Measurements from ENCODE around the gene PCDHB6.
"Not testable (repeated sequence)": the region's sequence is repeated elsewhere in the genome, so short reads cannot be mapped to it uniquely, and the experiment has no call there.

The PCDHB6 gene

DNA sequence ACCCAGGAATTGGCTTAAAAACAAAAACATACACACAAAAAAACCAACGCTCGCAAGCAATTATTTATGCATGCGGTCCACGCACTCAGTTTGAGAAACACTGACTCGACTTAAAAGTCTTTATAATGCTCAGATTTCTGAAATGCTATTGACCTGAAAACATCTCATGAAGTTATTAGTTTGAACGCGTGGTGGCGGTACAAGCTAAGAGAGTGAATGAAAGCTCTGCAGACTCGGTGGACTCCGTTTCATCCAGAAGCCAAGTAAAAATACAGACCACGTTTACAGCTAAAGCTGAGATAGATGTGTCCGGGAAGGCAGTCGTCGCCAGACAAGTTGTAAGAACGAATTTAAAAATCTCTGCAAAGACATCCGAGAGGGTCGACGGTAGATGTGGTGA is at the start of gene PCDHB6:
Gene PCDHB6, plus strand, starts transcription at position 246 of the 400 bp plus-strand sequence. CDS start 201 bp downstream, outside the sequence.
- Histone ChIP-seq H3K9me3 (ENCODE audit: control insufficient read depth, low read length) (no peaks in the 10 kb centered on the region), H3K4me3 (ENCODE audit: low read length) (no peak within 1 kb of the TSS), H3K36me3 (ENCODE audit: control insufficient read depth, insufficient read depth, low read length) (no peaks in the 10 kb centered on the region), H3K9ac (ENCODE audit: low read length) (no peak within 1 kb of the TSS), H3K4me1 (ENCODE audit: control insufficient read depth, insufficient read depth, low read length) (no peaks in the 10 kb centered on the region), H3K27me3 (ENCODE audit: control insufficient read depth, insufficient read depth, low read length) (no peaks in the 10 kb centered on the region)

DNA sequence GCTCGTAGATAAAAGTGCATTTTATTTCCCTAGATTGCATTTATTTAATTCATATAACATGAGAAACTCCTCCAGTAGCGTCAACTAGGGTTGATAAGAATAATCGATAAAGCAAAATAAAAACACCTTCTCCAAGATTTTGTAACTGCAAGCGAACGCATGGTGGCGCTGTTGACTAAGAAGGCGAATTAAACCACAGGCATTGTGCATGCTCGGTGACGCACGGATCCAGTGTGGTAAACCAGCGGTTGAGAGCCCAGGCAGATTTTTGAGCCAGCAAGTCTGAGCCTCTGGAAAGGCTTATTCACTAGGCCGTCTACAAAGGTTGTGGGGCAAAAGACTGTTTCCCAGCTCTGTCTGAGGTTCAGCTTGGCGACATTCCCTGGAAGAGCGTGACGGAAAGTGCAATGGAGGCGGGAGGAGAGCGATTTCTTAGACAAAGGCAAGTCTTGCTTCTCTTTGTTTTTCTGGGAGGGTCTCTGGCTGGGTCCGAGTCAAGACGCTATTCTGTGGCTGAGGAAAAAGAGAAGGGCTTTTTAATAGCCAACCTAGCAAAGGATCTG is 49.5 kb upstream of the PCDHB6 start, which contains the start of gene PCDHB3:
Gene PCDHB3, plus strand, starts transcription at position 231 of the 563 bp plus-strand sequence. Its CDS starts 177 bp downstream, at position 408.
- Histone ChIP-seq H3K36me3 (ENCODE audit: control insufficient read depth, insufficient read depth, low read length) (no peaks in the 10 kb centered on the region), H3K27me3 (ENCODE audit: control insufficient read depth, insufficient read depth, low read length) (no peaks in the 10 kb centered on the region), H3K4me3 (ENCODE audit: low read length) (no peak within 1 kb of the TSS), H3K4me1 (ENCODE audit: control insufficient read depth, insufficient read depth, low read length) (no peaks in the 10 kb centered on the region), H3K9ac (ENCODE audit: low read length) (no peak within 1 kb of the TSS), H3K9me3 (ENCODE audit: control insufficient read depth, low read length) (no peaks in the 10 kb centered on the region)

DNA sequence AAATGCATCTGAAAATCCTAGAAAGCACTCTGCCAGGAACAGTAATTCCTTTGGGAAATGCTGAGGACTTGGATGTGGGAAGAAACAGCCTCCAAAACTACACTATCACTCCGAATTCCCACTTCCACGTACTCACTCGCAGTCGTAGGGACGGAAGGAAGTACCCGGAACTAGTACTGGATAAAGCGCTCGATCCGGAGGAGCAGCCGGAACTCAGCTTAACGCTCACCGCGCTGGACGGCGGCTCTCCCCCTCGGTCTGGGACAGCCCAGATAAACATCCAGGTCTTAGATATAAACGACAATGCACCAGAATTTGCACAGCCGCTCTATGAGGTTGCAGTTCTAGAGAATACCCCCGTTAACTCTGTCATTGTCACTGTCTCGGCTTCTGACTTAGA is 48.8 kb upstream of the PCDHB6 start:
- no peaks in the 10 kb centered on the region for H3K36me3 ChIP-seq (ENCODE audit: control insufficient read depth, insufficient read depth, low read length)
- no peaks in the 10 kb centered on the region for H3K4me1 ChIP-seq (ENCODE audit: control insufficient read depth, insufficient read depth, low read length)
- no peak overlapping the region for H3K9ac ChIP-seq (ENCODE audit: low read length)
- no peaks in the 10 kb centered on the region for H3K27me3 ChIP-seq (ENCODE audit: control insufficient read depth, insufficient read depth, low read length)
- H3K4me3 ChIP-seq (ENCODE audit: low read length): no peak overlapping the region
- H3K9me3 ChIP-seq (ENCODE audit: control insufficient read depth, low read length): no peaks in the 10 kb centered on the region

DNA sequence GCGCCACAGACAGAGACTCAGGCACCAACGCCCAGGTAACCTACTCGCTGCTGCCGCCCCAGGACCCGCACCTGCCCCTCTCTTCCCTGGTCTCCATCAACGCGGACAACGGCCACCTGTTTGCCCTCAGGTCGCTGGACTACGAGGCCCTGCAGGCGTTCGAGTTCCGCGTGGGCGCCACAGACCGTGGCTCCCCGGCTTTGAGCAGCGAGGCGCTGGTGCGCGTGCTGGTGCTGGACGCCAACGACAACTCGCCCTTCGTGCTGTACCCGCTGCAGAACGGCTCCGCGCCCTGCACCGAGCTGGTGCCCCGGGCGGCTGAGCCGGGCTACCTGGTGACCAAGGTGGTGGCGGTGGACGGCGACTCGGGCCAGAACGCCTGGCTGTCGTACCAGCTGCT is 47.8 kb upstream of the PCDHB6 start:
- H3K4me1 ChIP-seq (ENCODE audit: control insufficient read depth, insufficient read depth, low read length); H3K36me3 ChIP-seq (ENCODE audit: control insufficient read depth, insufficient read depth, low read length); H3K27me3 ChIP-seq (ENCODE audit: control insufficient read depth, insufficient read depth, low read length); H3K9ac ChIP-seq (ENCODE audit: low read length); H3K4me3 ChIP-seq (ENCODE audit: low read length); H3K9me3 ChIP-seq (ENCODE audit: control insufficient read depth, low read length): not testable (repeated sequence)

DNA sequence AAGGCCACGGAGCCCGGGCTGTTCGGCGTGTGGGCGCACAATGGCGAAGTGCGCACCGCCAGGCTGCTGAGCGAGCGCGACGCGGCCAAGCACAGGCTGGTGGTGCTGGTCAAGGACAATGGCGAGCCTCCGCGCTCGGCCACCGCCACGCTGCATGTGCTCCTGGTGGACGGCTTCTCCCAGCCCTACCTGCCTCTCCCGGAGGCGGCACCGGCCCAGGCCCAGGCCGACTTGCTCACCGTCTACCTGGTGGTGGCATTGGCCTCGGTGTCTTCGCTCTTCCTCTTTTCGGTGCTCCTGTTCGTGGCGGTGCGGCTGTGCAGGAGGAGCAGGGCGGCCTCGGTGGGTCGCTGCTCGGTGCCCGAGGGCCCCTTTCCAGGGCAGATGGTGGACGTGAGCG is 47.4 kb upstream of the PCDHB6 start:
- not testable (repeated sequence) for H3K36me3 ChIP-seq (ENCODE audit: control insufficient read depth, insufficient read depth, low read length); H3K4me3 ChIP-seq (ENCODE audit: low read length); H3K9ac ChIP-seq (ENCODE audit: low read length); H3K27me3 ChIP-seq (ENCODE audit: control insufficient read depth, insufficient read depth, low read length); H3K4me1 ChIP-seq (ENCODE audit: control insufficient read depth, insufficient read depth, low read length); H3K9me3 ChIP-seq (ENCODE audit: control insufficient read depth, low read length)

DNA sequence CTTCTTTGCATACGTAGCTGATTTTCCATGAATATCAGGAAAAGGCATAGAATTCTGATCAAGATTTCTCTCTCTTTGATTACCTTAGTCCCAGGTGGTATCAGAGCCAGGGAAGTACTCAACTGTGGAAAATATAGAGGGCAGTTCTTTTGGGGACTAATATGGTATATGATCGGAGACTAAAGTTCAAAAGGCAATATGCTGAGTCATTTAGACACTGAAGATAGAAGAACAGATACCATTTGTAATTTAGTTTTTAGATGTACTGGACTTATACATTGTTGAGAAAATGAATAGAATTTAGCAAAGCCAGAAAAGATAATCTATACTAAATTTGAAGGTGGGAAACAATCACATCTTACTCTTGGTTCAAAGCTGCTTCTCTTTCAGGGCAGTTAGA is 44.5 kb upstream of the PCDHB6 start:
- Histone ChIP-seq H3K9me3 (ENCODE audit: control insufficient read depth, low read length) (no peaks in the 10 kb centered on the region), H3K4me1 (ENCODE audit: control insufficient read depth, insufficient read depth, low read length) (no peaks in the 10 kb centered on the region)

DNA sequence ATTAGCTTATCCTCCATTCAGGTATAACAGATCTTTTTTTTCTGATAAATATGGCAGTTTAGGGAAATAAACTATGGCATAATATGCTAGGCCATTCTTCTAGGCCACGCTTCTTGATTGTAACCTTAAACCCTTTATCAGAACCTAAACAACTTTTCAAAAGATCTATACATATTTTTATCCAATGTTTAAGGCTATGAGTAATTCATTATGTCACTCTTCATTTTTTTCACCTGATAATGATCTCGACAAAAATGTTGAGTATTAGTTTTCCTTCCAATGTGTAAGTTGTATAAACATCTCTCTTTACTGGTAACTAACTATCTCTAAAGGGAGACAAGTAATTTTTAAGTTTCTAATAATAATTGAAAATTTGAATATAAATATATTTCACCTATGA is 30.6 kb upstream of the PCDHB6 start:
- Histone ChIP-seq H3K9me3 (ENCODE audit: control insufficient read depth, low read length) (no peaks in the 10 kb centered on the region), H3K9ac (ENCODE audit: low read length) (no peak overlapping the region)

More for the DNA sequence above, 44.5 kb upstream of the PCDHB6 start:
- Histone ChIP-seq H3K36me3 (ENCODE audit: control insufficient read depth, insufficient read depth, low read length) (no peaks in the 10 kb centered on the region), H3K9ac (ENCODE audit: low read length) (no peak overlapping the region), H3K27me3 (ENCODE audit: control insufficient read depth, insufficient read depth, low read length) (no peaks in the 10 kb centered on the region), H3K4me3 (ENCODE audit: low read length) (no peak overlapping the region)

DNA sequence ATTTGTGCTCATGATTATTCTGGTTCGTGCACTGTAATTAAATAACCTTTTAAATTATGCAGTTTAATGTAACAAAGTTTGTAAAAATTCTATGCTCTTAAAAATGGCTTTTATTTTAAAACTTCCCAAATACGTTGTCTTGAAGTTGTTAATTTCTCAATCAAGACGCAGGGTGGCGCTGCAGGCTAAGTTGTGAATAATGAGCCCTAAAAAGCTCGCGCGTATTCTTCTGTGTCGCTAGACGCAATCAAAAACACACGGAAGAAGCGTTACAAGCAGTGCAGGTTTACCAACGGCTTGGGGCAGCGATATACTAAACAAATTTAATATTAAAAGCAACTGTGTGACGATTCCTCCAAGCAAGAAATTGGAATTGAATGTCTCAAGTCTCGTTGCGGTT is 28.3 kb upstream of the PCDHB6 start, which contains the start of gene PCDHB4:
Gene PCDHB4, plus strand, starts transcription at position 256 of the 400 bp plus-strand sequence. CDS start 181 bp downstream, outside the sequence.
- H3K9ac ChIP-seq (ENCODE audit: low read length): no peak within 1 kb of the TSS

More for the DNA sequence above, 30.6 kb upstream of the PCDHB6 start:
- Histone ChIP-seq H3K36me3 (ENCODE audit: control insufficient read depth, insufficient read depth, low read length) (no peaks in the 10 kb centered on the region), H3K4me3 (ENCODE audit: low read length) (no peak overlapping the region), H3K27me3 (ENCODE audit: control insufficient read depth, insufficient read depth, low read length) (no peaks in the 10 kb centered on the region), H3K4me1 (ENCODE audit: control insufficient read depth, insufficient read depth, low read length) (no peaks in the 10 kb centered on the region)

DNA sequence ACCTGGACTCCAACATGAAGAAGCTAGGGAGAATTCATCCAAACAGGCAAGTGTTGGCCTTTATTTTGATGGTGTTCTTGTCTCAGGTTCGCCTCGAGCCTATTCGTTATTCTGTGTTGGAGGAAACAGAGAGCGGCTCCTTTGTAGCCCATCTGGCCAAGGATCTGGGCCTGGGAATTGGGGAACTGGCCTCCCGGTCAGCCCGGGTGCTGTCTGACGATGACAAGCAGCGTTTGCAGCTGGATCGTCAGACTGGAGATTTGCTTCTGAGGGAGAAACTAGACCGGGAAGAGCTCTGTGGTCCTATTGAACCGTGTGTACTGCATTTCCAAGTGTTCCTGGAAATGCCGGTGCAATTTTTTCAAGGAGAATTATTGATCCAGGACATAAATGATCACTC is 27.9 kb upstream of the PCDHB6 start:
- H3K4me1 ChIP-seq (ENCODE audit: control insufficient read depth, insufficient read depth, low read length): no peaks in the 10 kb centered on the region
- H3K36me3 ChIP-seq (ENCODE audit: control insufficient read depth, insufficient read depth, low read length): no peaks in the 10 kb centered on the region
- no peaks in the 10 kb centered on the region for H3K27me3 ChIP-seq (ENCODE audit: control insufficient read depth, insufficient read depth, low read length)
- H3K9ac ChIP-seq (ENCODE audit: low read length): no peak overlapping the region
- no peak overlapping the region for H3K4me3 ChIP-seq (ENCODE audit: low read length)
- no peaks in the 10 kb centered on the region for H3K9me3 ChIP-seq (ENCODE audit: control insufficient read depth, low read length)

More for the DNA sequence above, 28.3 kb upstream of the PCDHB6 start, which contains the start of gene PCDHB4:
- Histone ChIP-seq H3K27me3 (ENCODE audit: control insufficient read depth, insufficient read depth, low read length) (no peaks in the 10 kb centered on the region), H3K36me3 (ENCODE audit: control insufficient read depth, insufficient read depth, low read length) (no peaks in the 10 kb centered on the region), H3K4me1 (ENCODE audit: control insufficient read depth, insufficient read depth, low read length) (no peaks in the 10 kb centered on the region), H3K9me3 (ENCODE audit: control insufficient read depth, low read length) (no peaks in the 10 kb centered on the region), H3K4me3 (ENCODE audit: low read length) (no peak within 1 kb of the TSS)

DNA sequence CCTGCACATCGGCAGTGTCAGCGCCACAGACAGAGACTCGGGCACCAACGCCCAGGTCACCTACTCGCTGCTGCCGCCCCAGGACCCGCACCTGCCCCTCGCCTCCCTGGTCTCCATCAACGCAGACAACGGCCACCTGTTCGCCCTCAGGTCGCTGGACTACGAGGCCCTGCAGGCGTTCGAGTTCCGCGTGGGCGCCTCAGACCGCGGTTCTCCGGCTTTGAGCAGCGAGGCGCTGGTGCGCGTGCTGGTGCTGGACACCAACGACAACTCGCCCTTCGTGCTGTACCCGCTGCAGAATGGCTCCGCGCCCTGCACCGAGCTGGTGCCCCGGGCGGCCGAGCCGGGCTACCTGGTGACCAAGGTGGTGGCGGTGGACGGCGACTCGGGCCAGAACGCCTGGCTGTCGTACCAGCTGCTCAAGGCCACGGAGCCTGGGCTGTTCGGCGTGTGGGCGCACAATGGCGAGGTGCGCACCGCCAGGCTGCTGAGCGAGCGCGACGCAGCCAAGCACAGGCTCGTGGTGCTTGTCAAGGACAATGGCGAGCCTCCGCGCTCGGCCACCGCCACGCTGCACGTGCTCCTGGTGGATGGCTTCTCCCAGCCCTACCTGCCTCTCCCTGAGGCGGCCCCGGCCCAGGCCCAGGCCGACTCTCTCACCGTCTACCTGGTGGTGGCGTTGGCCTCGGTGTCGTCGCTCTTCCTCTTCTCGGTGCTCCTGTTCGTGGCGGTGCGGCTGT is 26.3 kb upstream of the PCDHB6 start:
- not testable (repeated sequence) for H3K9me3 ChIP-seq (ENCODE audit: control insufficient read depth, low read length); H3K27me3 ChIP-seq (ENCODE audit: control insufficient read depth, insufficient read depth, low read length); H3K4me3 ChIP-seq (ENCODE audit: low read length)

DNA sequence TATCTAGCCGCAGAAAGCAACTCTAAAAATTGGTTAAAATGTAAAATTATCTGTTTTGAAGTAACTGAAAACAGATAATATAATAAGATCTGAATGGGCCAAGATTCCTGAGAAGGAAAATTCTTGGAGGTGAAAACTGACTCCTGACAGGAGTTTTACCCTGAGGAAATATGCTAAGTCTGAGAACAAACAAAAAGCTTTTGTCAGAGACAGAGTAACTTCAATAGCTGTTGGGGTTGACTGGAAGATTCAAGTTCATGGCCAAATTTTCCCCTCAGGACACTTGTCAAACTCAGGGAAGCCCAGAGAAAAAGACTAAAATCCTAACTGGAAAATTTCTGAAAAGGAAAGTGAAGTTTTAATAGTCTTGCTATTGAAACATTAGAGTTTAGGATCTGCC is 22.6 kb upstream of the PCDHB6 start:
- H3K9ac ChIP-seq (ENCODE audit: low read length): no peak overlapping the region
- no peak overlapping the region for H3K4me3 ChIP-seq (ENCODE audit: low read length)
- no peaks in the 10 kb centered on the region for H3K36me3 ChIP-seq (ENCODE audit: control insufficient read depth, insufficient read depth, low read length)
- H3K4me1 ChIP-seq (ENCODE audit: control insufficient read depth, insufficient read depth, low read length): no peaks in the 10 kb centered on the region
- H3K27me3 ChIP-seq (ENCODE audit: control insufficient read depth, insufficient read depth, low read length): no peaks in the 10 kb centered on the region
- H3K9me3 ChIP-seq (ENCODE audit: control insufficient read depth, low read length): no peaks in the 10 kb centered on the region

More for the DNA sequence above, 26.3 kb upstream of the PCDHB6 start:
- not testable (repeated sequence) for H3K4me1 ChIP-seq (ENCODE audit: control insufficient read depth, insufficient read depth, low read length); H3K9ac ChIP-seq (ENCODE audit: low read length); H3K36me3 ChIP-seq (ENCODE audit: control insufficient read depth, insufficient read depth, low read length)

DNA sequence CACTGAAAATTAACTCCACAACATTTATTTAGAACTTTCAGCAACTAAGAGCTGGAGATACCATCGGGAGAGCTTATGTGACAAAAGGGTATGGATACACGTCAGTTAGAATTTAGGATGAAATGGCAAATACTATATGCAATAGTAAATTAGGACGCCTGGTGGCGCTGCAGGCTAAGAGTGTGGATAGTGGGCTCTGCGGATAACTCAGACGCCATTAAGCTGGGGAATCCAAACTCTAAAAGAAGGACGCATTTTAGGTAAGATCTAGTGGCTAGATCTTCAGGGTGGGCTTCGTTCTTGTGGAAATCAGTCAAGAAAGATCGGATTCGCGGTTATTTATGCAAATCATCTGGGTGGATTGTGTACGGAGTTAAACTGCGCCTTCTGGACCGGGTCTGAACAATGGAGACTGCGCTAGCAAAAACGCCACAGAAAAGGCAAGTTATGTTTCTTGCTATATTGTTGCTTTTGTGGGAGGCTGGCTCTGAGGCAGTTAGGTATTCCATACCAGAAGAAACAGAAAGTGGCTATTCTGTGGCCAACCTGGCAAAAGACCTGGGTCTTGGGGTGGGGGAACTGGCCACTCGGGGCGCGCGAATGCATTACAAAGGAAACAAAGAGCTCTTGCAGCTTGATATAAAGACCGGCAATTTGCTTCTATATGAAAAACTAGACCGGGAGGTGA is 14.7 kb upstream of the PCDHB6 start, which contains the start of gene PCDHB5:
Gene PCDHB5, plus strand, starts transcription at position 177 of the 688 bp plus-strand sequence. Its CDS starts 229 bp downstream, at position 406.
- H3K9me3 ChIP-seq (ENCODE audit: control insufficient read depth, low read length): no peaks in the 10 kb centered on the region
- no peaks in the 10 kb centered on the region for H3K27me3 ChIP-seq (ENCODE audit: control insufficient read depth, insufficient read depth, low read length)
- no peak within 1 kb of the TSS for H3K4me3 ChIP-seq (ENCODE audit: low read length)
- no peaks in the 10 kb centered on the region for H3K36me3 ChIP-seq (ENCODE audit: control insufficient read depth, insufficient read depth, low read length)
- no peaks in the 10 kb centered on the region for H3K4me1 ChIP-seq (ENCODE audit: control insufficient read depth, insufficient read depth, low read length)
- H3K9ac ChIP-seq (ENCODE audit: low read length): no peak within 1 kb of the TSS
